HUES64 (cell line): ENCODE data around the gene TMTC2.

Experiments used
- H3K27ac ChIP-seq: 2 replicates; pipeline ENCODE4 v1.7.0; 2013; ENCODE audit warnings: low read depth, low read length, inconsistent platforms
- H3K27me3 ChIP-seq: 2 replicates; pipeline ENCODE4 v1.6.1; 2013; ENCODE audit warnings: mild to moderate bottlenecking, low read length; ENCODE audit not compliant: insufficient read depth
- H3K36me3 ChIP-seq: 2 replicates; pipeline ENCODE4 v1.6.1; 2013; ENCODE audit warnings: mild to moderate bottlenecking, low read length; ENCODE audit not compliant: insufficient read depth
- H3K4me1 ChIP-seq: 2 replicates; pipeline ENCODE4 v1.6.1; 2013; ENCODE audit warnings: mild to moderate bottlenecking, low read length, moderate library complexity; ENCODE audit not compliant: insufficient read depth
- H3K4me3 ChIP-seq: 2 replicates; pipeline ENCODE4 v1.5.1; 2013; ENCODE audit warnings: mild to moderate bottlenecking, low read length, moderate library complexity
- H3K9ac ChIP-seq: 2 replicates; pipeline ENCODE4 v1.6.1; 2013; ENCODE audit warnings: mild to moderate bottlenecking, low read depth, low read length
- H3K9me3 ChIP-seq: 2 replicates; pipeline ENCODE4 v1.6.1; 2013; ENCODE audit warnings: low read depth, low read length; ENCODE audit not compliant: insufficient read depth
- WGBS: fragments of 150-250, 120-280 bp; methylation state at CpG from one replicate; pipeline ENCODE4 v1.1.7; 2013; ENCODE audit warnings: missing lambda C conversion rate; 5-methylcytosine and 5-hydroxymethylcytosine counted together

The TMTC2 gene

GRCh38 chr12:82973592-82973991 lies 286.9 kb downstream of the TMTC2 start:
- Histone ChIP-seq H3K4me1 (peaks cover 4% of the 10 kb centered on the region; the same call in 1 of the 2 replicates), H3K9ac (no peak overlapping the region), H3K36me3 (no peaks in the 10 kb centered on the region; the same call in 1 of the 2 replicates), H3K4me3 (no peak overlapping the region), H3K9me3 (no peaks in the 10 kb centered on the region), H3K27ac (no peak overlapping the region), H3K27me3 (no peaks in the 10 kb centered on the region)
- WGBS = 95% methylated on average over 1 of the region's 3 CpGs

- Histone ChIP-seq H3K27ac (no peak overlapping the region), H3K27me3 (no peaks in the 10 kb centered on the region), H3K4me1 (no peaks in the 10 kb centered on the region), H3K9ac (no peak overlapping the region), H3K36me3 (0 out of 2 replicates have a peak, but pooled peaks cover 5% of the 10 kb centered on the region), H3K4me3 (no peak overlapping the region), H3K9me3 (0 out of 2 replicates have a peak, but pooled peaks cover 8% of the 10 kb centered on the region)
- no CpG with 5 or more reads among the region's 1 CpG for WGBS
Measured at GRCh38 chr12:82981150-82981549, 294.4 kb downstream of the TMTC2 start.

- Histone ChIP-seq H3K36me3 (no peaks in the 10 kb centered on the region), H3K9ac (no peak overlapping the region), H3K27ac (no peak overlapping the region), H3K4me3 (no peak overlapping the region), H3K9me3 (no peaks in the 10 kb centered on the region), H3K4me1 (no peaks in the 10 kb centered on the region), H3K27me3 (no peaks in the 10 kb centered on the region)
- WGBS = 91% methylated on average over 11 of the region's 12 CpGs
Measured at GRCh38 chr12:82994117-82994516, 307.4 kb downstream of the TMTC2 start.

- Histone ChIP-seq H3K27me3 (no peaks in the 10 kb centered on the region), H3K9ac (no peak overlapping the region), H3K27ac (no peak overlapping the region), H3K4me3 (no peak overlapping the region), H3K9me3 (0 out of 2 replicates have a peak, but pooled peaks cover 3% of the 10 kb centered on the region), H3K4me1 (no peaks in the 10 kb centered on the region), H3K36me3 (no peaks in the 10 kb centered on the region)
Measured at GRCh38 chr12:82996168-82996812, 309.6 kb downstream of the TMTC2 start.

- Histone ChIP-seq H3K36me3 (no peaks in the 10 kb centered on the region), H3K9me3 (0 out of 2 replicates have a peak, but pooled peaks cover 3% of the 10 kb centered on the region), H3K27ac (no peak overlapping the region), H3K4me3 (no peak overlapping the region), H3K4me1 (peaks cover 8% of the 10 kb centered on the region), H3K9ac (no peak overlapping the region), H3K27me3 (no peaks in the 10 kb centered on the region)
Measured at GRCh38 chr12:82998509-82998908, 311.8 kb downstream of the TMTC2 start.

GRCh38 chr12:83003026-83003425 lies 316.3 kb downstream of the TMTC2 start:
- peaks cover 8% of the 10 kb centered on the region; the same call in 1 of the 2 replicates for H3K9me3 ChIP-seq
- no peak overlapping the region for H3K9ac ChIP-seq
- 0 out of 2 replicates have a peak overlapping the region, but pooled peaks have one; percentile 6 for H3K27ac ChIP-seq
- H3K4me1 ChIP-seq = peaks cover 18% of the 10 kb centered on the region
- H3K4me3 ChIP-seq = no peak overlapping the region
- H3K36me3 ChIP-seq = peaks cover 2% of the 10 kb centered on the region; the same call in 1 of the 2 replicates
- no peaks in the 10 kb centered on the region for H3K27me3 ChIP-seq
- WGBS = 100% methylated on average over 1 of the region's 2 CpGs

- H3K27ac ChIP-seq = no peak overlapping the region
- no peak overlapping the region for H3K9ac ChIP-seq
- H3K36me3 ChIP-seq = peaks cover 17% of the 10 kb centered on the region; the same call in 1 of the 2 replicates
- no peaks in the 10 kb centered on the region for H3K27me3 ChIP-seq
- H3K9me3 ChIP-seq = peaks cover 32% of the 10 kb centered on the region
- peaks cover 18% of the 10 kb centered on the region for H3K4me1 ChIP-seq
- WGBS = 96% methylated on average over 6 of the region's 6 CpGs
- H3K4me3 ChIP-seq = no peak overlapping the region
Measured at GRCh38 chr12:83005534-83006197, 319.0 kb downstream of the TMTC2 start.

- Histone ChIP-seq H3K4me3 (no peak overlapping the region), H3K36me3 (peaks cover 26% of the 10 kb centered on the region; the same call in 1 of the 2 replicates), H3K9me3 (peaks cover 39% of the 10 kb centered on the region), H3K4me1 (peaks cover 8% of the 10 kb centered on the region), H3K27me3 (no peaks in the 10 kb centered on the region), H3K27ac (no peak overlapping the region), H3K9ac (no peak overlapping the region)
- WGBS = 63% methylated on average over 3 of the region's 3 CpGs
Measured at GRCh38 chr12:83008703-83009102, 322.0 kb downstream of the TMTC2 start.

GRCh38 chr12:83010169-83010804 lies 323.6 kb downstream of the TMTC2 start:
- Histone ChIP-seq H3K9ac (no peak overlapping the region), H3K9me3 (peaks cover 39% of the 10 kb centered on the region), H3K27me3 (no peaks in the 10 kb centered on the region), H3K27ac (no peak overlapping the region), H3K4me3 (no peak overlapping the region), H3K36me3 (peaks cover 26% of the 10 kb centered on the region; the same call in 1 of the 2 replicates), H3K4me1 (no peaks in the 10 kb centered on the region)
- WGBS = 33% methylated on average over 3 of the region's 4 CpGs

GRCh38 chr12:83015390-83016217 lies 328.9 kb downstream of the TMTC2 start:
- Histone ChIP-seq H3K9ac (no peak overlapping the region), H3K9me3 (peaks cover 7% of the 10 kb centered on the region), H3K27me3 (no peaks in the 10 kb centered on the region), H3K27ac (no peak overlapping the region), H3K4me1 (peaks cover 8% of the 10 kb centered on the region; the same call in 1 of the 2 replicates), H3K4me3 (no peak overlapping the region), H3K36me3 (peaks cover 8% of the 10 kb centered on the region; the same call in 1 of the 2 replicates)
- 85% methylated on average over 8 of the region's 8 CpGs for WGBS
